C4-2B (cell line): ENCODE results near the gene ANGPTL2.

Experiments used
- ZFX ChIP-seq: fragments of 450-650 bp; IDR thresholded peaks from 2 replicates; pipeline ENCODE4 v1.6.1; 2017
- TF ChIP-seq, protein P1 (sequence below): fragments of 450-650 bp; conservative IDR thresholded peaks from 2 replicates; pipeline ENCODE4 v1.5.1; 2017; ENCODE audit warnings: mild to moderate bottlenecking

DNA sequence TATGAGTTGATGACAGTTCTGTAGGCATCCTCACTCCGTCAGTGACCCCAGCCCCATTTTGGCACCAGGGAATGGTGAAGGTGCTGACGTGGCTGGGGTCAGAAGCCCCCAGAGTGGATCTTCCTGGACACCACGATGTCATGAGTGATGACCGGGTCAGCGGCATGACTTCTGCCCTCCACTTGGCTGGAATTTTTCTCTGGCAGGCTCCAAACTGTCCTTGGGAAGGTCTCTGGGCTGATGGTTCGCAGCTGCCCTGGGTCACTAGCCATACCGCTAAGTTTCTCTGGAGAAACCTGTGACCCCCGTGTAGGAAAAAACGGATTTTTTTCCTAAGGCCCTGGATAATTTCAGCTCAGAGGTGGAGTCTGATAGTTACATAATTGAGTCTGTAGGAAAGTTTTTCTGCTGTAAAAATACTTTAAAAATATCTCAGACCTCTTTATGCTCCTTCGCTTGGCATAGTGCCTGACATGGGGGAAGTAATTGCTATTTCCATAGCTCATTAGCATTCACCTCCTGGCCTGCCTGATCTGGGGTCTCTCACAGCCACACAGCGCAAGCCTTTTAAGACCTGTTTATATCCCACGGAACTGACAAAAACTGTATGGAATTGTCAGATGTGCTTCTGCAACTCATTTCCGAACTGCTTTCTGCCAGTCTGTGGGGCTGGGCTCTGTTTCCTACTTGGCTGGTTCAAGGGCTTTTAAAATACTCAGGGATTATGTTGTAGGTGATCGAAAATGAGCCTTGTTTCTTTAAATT is 69.2 kb downstream of the ANGPTL2 start:
- TF ChIP-seq, protein P1, sequence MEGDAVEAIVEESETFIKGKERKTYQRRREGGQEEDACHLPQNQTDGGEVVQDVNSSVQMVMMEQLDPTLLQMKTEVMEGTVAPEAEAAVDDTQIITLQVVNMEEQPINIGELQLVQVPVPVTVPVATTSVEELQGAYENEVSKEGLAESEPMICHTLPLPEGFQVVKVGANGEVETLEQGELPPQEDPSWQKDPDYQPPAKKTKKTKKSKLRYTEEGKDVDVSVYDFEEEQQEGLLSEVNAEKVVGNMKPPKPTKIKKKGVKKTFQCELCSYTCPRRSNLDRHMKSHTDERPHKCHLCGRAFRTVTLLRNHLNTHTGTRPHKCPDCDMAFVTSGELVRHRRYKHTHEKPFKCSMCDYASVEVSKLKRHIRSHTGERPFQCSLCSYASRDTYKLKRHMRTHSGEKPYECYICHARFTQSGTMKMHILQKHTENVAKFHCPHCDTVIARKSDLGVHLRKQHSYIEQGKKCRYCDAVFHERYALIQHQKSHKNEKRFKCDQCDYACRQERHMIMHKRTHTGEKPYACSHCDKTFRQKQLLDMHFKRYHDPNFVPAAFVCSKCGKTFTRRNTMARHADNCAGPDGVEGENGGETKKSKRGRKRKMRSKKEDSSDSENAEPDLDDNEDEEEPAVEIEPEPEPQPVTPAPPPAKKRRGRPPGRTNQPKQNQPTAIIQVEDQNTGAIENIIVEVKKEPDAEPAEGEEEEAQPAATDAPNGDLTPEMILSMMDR: no peak
- no peak for TF ChIP-seq ZFX
